HepG2 (cell line): ENCODE measurements around the gene UTP15. TPM values are rescaled to one million over a fixed set of nuclear protein-coding genes. Genes with fewer than 3 reads are reported as not detected.

Experiments
- AGO2 ChIP-seq: fragments of 200-400 bp; formaldehyde crosslinking; optimal IDR thresholded peaks from 2 replicates; pipeline ENCODE3; 2017; ENCODE audit warnings: mild to moderate bottlenecking, low read depth, low read length, moderate library complexity
- CREM ChIP-seq, 2 experiments: sonication (generic) in 1 of 2; formaldehyde crosslinking in 1 of 2; IDR thresholded peaks; 2 replicates each; pipeline versions ENCODE4 v1.4.0 to v1.6.1; 2016 to 2020; ENCODE audit warnings: antibody characterized with exemption in 1 of 2, mild to moderate bottlenecking in 1 of 2, missing genetic modification reagents in 1 of 2
- EP300 ChIP-seq, 3 experiments: sonication (generic) in 1 of 3; formaldehyde crosslinking in 1 of 3; IDR thresholded peaks; 2 replicates each; pipeline versions ENCODE4 v1.5.1 to v1.6.1; 2011 to 2020; ENCODE audit warnings: low read depth in 2 of 3, low read length in 2 of 3, borderline replicate concordance in 1 of 3, improper control_type of control experiment in 1 of 3, mild to moderate bottlenecking in 1 of 3, missing genetic modification reagents in 1 of 3, moderate library complexity in 1 of 3
- FOXK1 ChIP-seq: sonication (generic); formaldehyde crosslinking; IDR thresholded peaks from 2 replicates; pipeline ENCODE4 v1.4.0; 2020; ENCODE audit warnings: low read depth, missing genetic modification reagents, borderline replicate concordance
- GATAD1 ChIP-seq: IDR thresholded peaks from 2 replicates; pipeline ENCODE4 v1.6.1; 2016; ENCODE audit warnings: missing genetic modification reagents, missing compliant biosample characterization
- HCFC1 ChIP-seq: fragments of 150-350 bp; IDR thresholded peaks from 2 replicates; pipeline ENCODE4 v1.6.1; 2014; ENCODE audit warnings: low read depth, low read length
- HHEX ChIP-seq: IDR thresholded peaks from 2 replicates; pipeline ENCODE4 v1.6.1; 2016; ENCODE audit warnings: control low read depth
- HNF4A ChIP-seq: sonication (generic); formaldehyde crosslinking; IDR thresholded peaks from 2 replicates; pipeline ENCODE4 v1.4.0; 2020; ENCODE audit warnings: missing genetic modification reagents
- HNRNPL ChIP-seq: fragments of 200-400 bp; formaldehyde crosslinking; IDR thresholded peaks from 2 replicates; pipeline ENCODE4 v1.6.1; 2017; ENCODE audit warnings: mild to moderate bottlenecking, low read depth, low read length
- KDM6A ChIP-seq: IDR thresholded peaks from 2 replicates; pipeline ENCODE4 v1.6.1; 2016; ENCODE audit warnings: low read depth
- MED1 ChIP-seq: sonication (generic); formaldehyde crosslinking; IDR thresholded peaks from 2 replicates; pipeline ENCODE4 v1.4.0; 2020; ENCODE audit warnings: missing genetic modification reagents
- MTERF4 ChIP-seq: sonication (generic); formaldehyde crosslinking; IDR thresholded peaks from 2 replicates; pipeline ENCODE4 v1.8.0; 2023; ENCODE audit warnings: mild to moderate bottlenecking, missing genetic modification reagents
- RNF219 ChIP-seq: sonication (generic); formaldehyde crosslinking; IDR thresholded peaks from 2 replicates; pipeline ENCODE4 v1.5.0; 2020; ENCODE audit warnings: mild to moderate bottlenecking, missing genetic modification reagents
- SAP130 ChIP-seq: IDR thresholded peaks from 2 replicates; pipeline ENCODE4 v1.6.1; 2016; ENCODE audit warnings: low read depth
- SIX4 ChIP-seq: sonication (generic); formaldehyde crosslinking; IDR thresholded peaks from 2 replicates; pipeline ENCODE4 v1.4.0; 2020; ENCODE audit warnings: missing genetic modification reagents
- SMAD3 ChIP-seq: sonication (generic); formaldehyde crosslinking; IDR thresholded peaks from 2 replicates; pipeline ENCODE4 v1.4.0; 2020; ENCODE audit warnings: missing genetic modification reagents
- SUZ12 ChIP-seq: fragments of 150-350 bp; IDR thresholded peaks from 2 replicates; pipeline ENCODE4 v1.6.1; 2014; ENCODE audit warnings: low read depth, low read length
- TBP ChIP-seq: sonication (generic); formaldehyde crosslinking; IDR thresholded peaks from 2 replicates; pipeline ENCODE4 v1.5.0; 2020; ENCODE audit warnings: missing genetic modification reagents
- TFDP1 ChIP-seq: IDR thresholded peaks from 2 replicates; pipeline ENCODE4 v1.6.1; 2016; ENCODE audit warnings: missing compliant biosample characterization, missing genetic modification reagents, borderline replicate concordance
- ZC3H13 ChIP-seq: sonication (generic); formaldehyde crosslinking; IDR thresholded peaks from 2 replicates; pipeline ENCODE4 v1.8.1; 2023; ENCODE audit warnings: mild to moderate bottlenecking, missing genetic modification reagents, moderate library complexity
- ZC3H4 ChIP-seq: sonication (generic); formaldehyde crosslinking; IDR thresholded peaks from 2 replicates; pipeline ENCODE4 v1.4.0; 2020; ENCODE audit warnings: missing genetic modification reagents, borderline replicate concordance
- ZNF367 ChIP-seq: sonication (generic); formaldehyde crosslinking; IDR thresholded peaks from 2 replicates; pipeline ENCODE4 v1.4.0; 2020; ENCODE audit warnings: missing genetic modification reagents, borderline replicate concordance
- ZNF430 ChIP-seq: sonication (generic); formaldehyde crosslinking; IDR thresholded peaks from 2 replicates; pipeline ENCODE4 v1.9.0; 2021; ENCODE audit warnings: mild to moderate bottlenecking, missing genetic modification reagents
- ZNF432 ChIP-seq: sonication (generic); formaldehyde crosslinking; IDR thresholded peaks from 2 replicates; pipeline ENCODE4 v1.5.0; 2020; ENCODE audit warnings: missing genetic modification reagents, mild to moderate bottlenecking, borderline replicate concordance
- ZNF605 ChIP-seq: sonication (generic); formaldehyde crosslinking; IDR thresholded peaks from 2 replicates; pipeline ENCODE4 v1.8.0; 2022; ENCODE audit warnings: mild to moderate bottlenecking, missing genetic modification reagents
- ZNF713 ChIP-seq: sonication (generic); formaldehyde crosslinking; IDR thresholded peaks from 2 replicates; pipeline ENCODE4 v1.4.0; 2020; ENCODE audit warnings: mild to moderate bottlenecking, missing genetic modification reagents
- polyA plus RNA-seq, 8 experiments: library from polyadenylated mRNA; depleted of rRNA in 3 of 8; stranded (reverse) in 7 of 8; unstranded in 1 of 8; fragments of >200 nt; fragmentation: Illumina TruSeq in 4 of 8; extraction: Trizol in 4 of 8; gene quantifications; 2 replicates each; pipeline versions ENCODE4 v1.2.1 to v1.2.3, GENCODE V29; 2011 to 2016; ENCODE audit warnings: low read depth in 4 of 8, missing spikeins in 1 of 8, mixed read lengths in 1 of 8; ENCODE audit not compliant: insufficient read depth in 1 of 8
- total RNA-seq, 5 experiments: library from RNA; depleted of rRNA; stranded (reverse); fragments of >200 nt; fragmentation: Illumina TruSeq; extraction: Trizol; gene quantifications; 2 replicates each; pipeline ENCODE4 v1.2.3, GENCODE V29; 2016; ENCODE audit warnings: low read depth in 1 of 5
- TF ChIP-seq, protein P1 (sequence below): sonication (generic); formaldehyde crosslinking; conservative IDR thresholded peaks from 2 replicates; pipeline ENCODE4 v1.8.0; 2022; ENCODE audit warnings: missing genetic modification reagents

UTP15 gene
- total and polyA plus RNA-seq, 2 of the 13 experiments (the other 11 are each of a cell fraction or from before 2014, with no cell fraction given): 7.3 to 35.8 TPM

GRCh38 chr5:73623901-73624404 is 58.4 kb downstream of the UTP15 start (continued):
- TF ChIP-seq SMAD3 (peak; percentile 95), FOXK1 (peak; percentile 91), ZNF432 (CRISPR knock-in tag) (no peak), MTERF4 (CRISPR knock-in tag) (no peak), EP300 (IDR thresholded peaks at IDR 0.05; ENCODE audit: low read depth in 2 of 2, low read length in 2 of 2) (peak; percentile 93 to 99; a peak in 3 of 4 replicates), EP300 (CRISPR knock-in tag; IDR thresholded peaks at IDR 0.05; ENCODE audit: borderline replicate concordance) (peak; percentile 97), ZNF713 (no peak), TFDP1 (CRISPR knock-in tag) (no peak), RNF219 (CRISPR knock-in tag) (peak; percentile 75; the same call in 1 of the 2 replicates), CREM (IDR thresholded peaks at IDR 0.05) (peak; percentile 97), CREM (CRISPR knock-in tag; IDR thresholded peaks at IDR 0.05) (no peak), KDM6A (CRISPR knock-in tag) (peak; percentile 69), ZC3H13 (CRISPR knock-in tag) (no peak), HNF4A (peak; percentile 91), ZNF430 (CRISPR knock-in tag) (0 out of 2 replicates have a peak, but pooled peaks have one; percentile 37), ZNF367 (no peak), HCFC1 (no peak), MED1 (CRISPR knock-in tag) (peak; percentile 97), HNRNPL (no peak), HHEX (CRISPR knock-in tag) (peak; percentile 95), SIX4 (CRISPR knock-in tag) (peak; percentile 79), GATAD1 (CRISPR knock-in tag) (peak; percentile 66), TBP (CRISPR knock-in tag) (no peak), ZNF605 (CRISPR knock-in tag) (no peak), ZC3H4 (CRISPR knock-in tag) (no peak), SAP130 (peak; percentile 92), AGO2 (no peak), SUZ12 (no peak)
- TF ChIP-seq, protein P1, sequence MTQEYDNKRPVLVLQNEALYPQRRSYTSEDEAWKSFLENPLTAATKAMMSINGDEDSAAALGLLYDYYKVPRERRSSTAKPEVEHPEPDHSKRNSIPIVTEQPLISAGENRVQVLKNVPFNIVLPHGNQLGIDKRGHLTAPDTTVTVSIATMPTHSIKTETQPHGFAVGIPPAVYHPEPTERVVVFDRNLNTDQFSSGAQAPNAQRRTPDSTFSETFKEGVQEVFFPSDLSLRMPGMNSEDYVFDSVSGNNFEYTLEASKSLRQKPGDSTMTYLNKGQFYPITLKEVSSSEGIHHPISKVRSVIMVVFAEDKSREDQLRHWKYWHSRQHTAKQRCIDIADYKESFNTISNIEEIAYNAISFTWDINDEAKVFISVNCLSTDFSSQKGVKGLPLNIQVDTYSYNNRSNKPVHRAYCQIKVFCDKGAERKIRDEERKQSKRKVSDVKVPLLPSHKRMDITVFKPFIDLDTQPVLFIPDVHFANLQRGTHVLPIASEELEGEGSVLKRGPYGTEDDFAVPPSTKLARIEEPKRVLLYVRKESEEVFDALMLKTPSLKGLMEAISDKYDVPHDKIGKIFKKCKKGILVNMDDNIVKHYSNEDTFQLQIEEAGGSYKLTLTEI (CRISPR knock-in tag): no peak
